GM12878 (cell line): ENCODE data around the gene ANAPC2. TPM values are rescaled to one million over a fixed set of nuclear protein-coding genes. Genes with fewer than 3 reads are reported as not detected.

Source experiments
- ASH2L ChIP-seq: fragments of 300-600, 200-600 bp; sonication (generic); IDR thresholded peaks from 2 replicates; pipeline ENCODE4 v1.6.1; 2017; ENCODE audit warnings: low read depth, mild to moderate bottlenecking, borderline replicate concordance
- CEBPB ChIP-seq, 2 experiments: fragments of 150-350 bp in 1 of 2; IDR thresholded peaks; 2 replicates each; pipeline ENCODE4 v1.6.1; 2012 to 2014; ENCODE audit warnings: low read depth in 2 of 2, low read length in 2 of 2, borderline replicate concordance in 1 of 2, inconsistent platforms in 1 of 2
- CREM ChIP-seq: IDR thresholded peaks from 2 replicates; pipeline ENCODE4 v1.6.1; 2014; ENCODE audit warnings: antibody characterized with exemption, low read depth
- EGR1 ChIP-seq, 2 experiments: IDR thresholded peaks; 1 replicate in 1 of 2; 2 replicates in 1 of 2; pipeline ENCODE4 v1.6.1; 2011 to 2012; ENCODE audit warnings: low read depth in 2 of 2, low read length in 2 of 2, borderline replicate concordance in 1 of 2, mild to moderate bottlenecking in 1 of 2, moderate library complexity in 1 of 2
- FOXM1 ChIP-seq: IDR thresholded peaks from 2 replicates; pipeline ENCODE4 v1.6.1; 2012; ENCODE audit warnings: low read depth, mild to moderate bottlenecking, inconsistent platforms, low read length, moderate library complexity
- GATAD2B ChIP-seq: fragments of 450-650 bp; conservative IDR thresholded peaks from 2 replicates; pipeline ENCODE4 v1.6.1; 2017; ENCODE audit warnings: low read depth, mild to moderate bottlenecking, moderate library complexity
- LARP7 ChIP-seq: fragments of 450-650 bp; IDR thresholded peaks from 2 replicates; pipeline ENCODE4 v1.6.1; 2017; ENCODE audit warnings: mild to moderate bottlenecking
- NBN ChIP-seq: fragments of 450-650 bp; IDR thresholded peaks from 2 replicates; pipeline ENCODE4 v1.6.1; 2016
- NR2C1 ChIP-seq: fragments of 450-650 bp; IDR thresholded peaks from 2 replicates; pipeline ENCODE4 v1.6.1; 2017; ENCODE audit warnings: antibody characterized with exemption, mild to moderate bottlenecking, moderate library complexity
- NR2F1 ChIP-seq: fragments of 450-650 bp; conservative IDR thresholded peaks from 2 replicates; pipeline ENCODE4 v1.6.1; 2017; ENCODE audit warnings: mild to moderate bottlenecking
- PAX5 ChIP-seq: IDR thresholded peaks from 2 replicates; pipeline ENCODE4 v1.6.1; 2011; ENCODE audit warnings: low read depth, low read length, borderline replicate concordance
- RELA ChIP-seq: fragments of 450-650 bp; IDR thresholded peaks from 2 replicates; pipeline ENCODE4 v1.8.0; 2014; ENCODE audit warnings: borderline replicate concordance; ENCODE audit not compliant: partially characterized antibody
- REST ChIP-seq: IDR thresholded peaks from 2 replicates; pipeline ENCODE4 v1.6.1; 2012; ENCODE audit warnings: mild to moderate bottlenecking, low read depth, low read length
- SMAD1 ChIP-seq: fragments of 450-650 bp; IDR thresholded peaks from 2 replicates; pipeline ENCODE4 v1.6.1; 2018; ENCODE audit warnings: mild to moderate bottlenecking, low read depth; ENCODE audit not compliant: partially characterized antibody
- TCF12 ChIP-seq: IDR thresholded peaks from 2 replicates; pipeline ENCODE4 v1.6.1; 2011; ENCODE audit warnings: low read depth, mild to moderate bottlenecking, low read length
- WRNIP1 ChIP-seq: IDR thresholded peaks from 2 replicates; pipeline ENCODE4 v1.6.1; 2011; ENCODE audit warnings: low read depth, low read length, improper control_type of control experiment, borderline replicate concordance
- ZBED1 ChIP-seq: IDR thresholded peaks from 2 replicates; pipeline ENCODE4 v1.6.1; 2016; ENCODE audit warnings: borderline replicate concordance
- ZBTB11 ChIP-seq: fragments of 450-650 bp; formaldehyde crosslinking; IDR thresholded peaks from 2 replicates; pipeline ENCODE4 v1.5.0; 2022; ENCODE audit warnings: mild to moderate bottlenecking, missing genetic modification characterization
- polyA plus RNA-seq, 11 experiments: library from polyadenylated mRNA; depleted of rRNA in 4 of 11; unstranded in 6 of 11; stranded (reverse) in 5 of 11; fragments of >200 nt; fragmentation: Nextera tagmentation in 4 of 11; fragmentation: Illumina TruSeq in 1 of 11; extraction: Ambion mirVana in 4 of 11; extraction: Trizol in 1 of 11; gene quantifications; 1 replicate in 1 of 11; 2 replicates in 10 of 11; pipeline versions ENCODE4 v1.2.1 to v1.2.3, GENCODE V29; 2011 to 2016; ENCODE audit warnings: inconsistent platforms in 2 of 11, missing spikeins in 2 of 11, low read depth in 1 of 11
- total RNA-seq, 4 experiments: library from RNA; depleted of rRNA in 3 of 4; stranded (reverse); fragments of >200 nt in 3 of 4; fragmentation: Illumina TruSeq in 1 of 4; extraction: Trizol in 1 of 4; gene quantifications; 2 replicates each; pipeline versions ENCODE4 v1.2.1 to v1.2.3, GENCODE V29; 2013 to 2021
- TF ChIP-seq, protein P1 (sequence below): fragments of 450-650 bp; IDR thresholded peaks from 2 replicates; pipeline ENCODE4 v1.6.1; 2017; ENCODE audit warnings: borderline replicate concordance
- TF ChIP-seq, protein P2 (sequence below): IDR thresholded peaks from 2 replicates; pipeline ENCODE4 v1.6.1; 2012; ENCODE audit warnings: low read length, inconsistent platforms

ANAPC2 gene
- total and polyA plus RNA-seq, 10 of the 15 experiments (the other 5 are each of a cell fraction or from before 2014, with no cell fraction given), result 0.03 to 65.2 (median 20.5) TPM

- TF ChIP-seq ZBTB11 (CRISPR knock-in tag) (no peak), SMAD1 (no peak), ZBED1 (no peak), NR2F1 (peak; percentile 66), REST (no peak), RELA (peak; percentile 93), GATAD2B (peak; percentile 96), FOXM1 (no peak), NR2C1 (no peak; the same call in 1 of the 2 replicates), EGR1 (IDR thresholded peaks at IDR 0.05; ENCODE audit: borderline replicate concordance in 1 of 2, low read depth in 2 of 2, low read length in 2 of 2) (peak in 1 of 2 experiments; percentile 84; a peak in 2 of 3 replicates), CEBPB (IDR thresholded peaks at IDR 0.05; ENCODE audit: borderline replicate concordance in 1 of 2, low read depth in 2 of 2, low read length in 2 of 2) (no peak), LARP7 (peak; percentile 67; the same call in 1 of the 2 replicates), CREM (peak; percentile 23; the same call in 1 of the 2 replicates), WRNIP1 (no peak), PAX5 (no peak), ASH2L (no peak), TCF12 (peak; percentile 67), NBN (peak; percentile 84)
- TF ChIP-seq, protein P1, sequence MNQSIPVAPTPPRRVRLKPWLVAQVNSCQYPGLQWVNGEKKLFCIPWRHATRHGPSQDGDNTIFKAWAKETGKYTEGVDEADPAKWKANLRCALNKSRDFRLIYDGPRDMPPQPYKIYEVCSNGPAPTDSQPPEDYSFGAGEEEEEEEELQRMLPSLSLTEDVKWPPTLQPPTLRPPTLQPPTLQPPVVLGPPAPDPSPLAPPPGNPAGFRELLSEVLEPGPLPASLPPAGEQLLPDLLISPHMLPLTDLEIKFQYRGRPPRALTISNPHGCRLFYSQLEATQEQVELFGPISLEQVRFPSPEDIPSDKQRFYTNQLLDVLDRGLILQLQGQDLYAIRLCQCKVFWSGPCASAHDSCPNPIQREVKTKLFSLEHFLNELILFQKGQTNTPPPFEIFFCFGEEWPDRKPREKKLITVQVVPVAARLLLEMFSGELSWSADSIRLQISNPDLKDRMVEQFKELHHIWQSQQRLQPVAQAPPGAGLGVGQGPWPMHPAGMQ, result no peak
- TF ChIP-seq, protein P2, sequence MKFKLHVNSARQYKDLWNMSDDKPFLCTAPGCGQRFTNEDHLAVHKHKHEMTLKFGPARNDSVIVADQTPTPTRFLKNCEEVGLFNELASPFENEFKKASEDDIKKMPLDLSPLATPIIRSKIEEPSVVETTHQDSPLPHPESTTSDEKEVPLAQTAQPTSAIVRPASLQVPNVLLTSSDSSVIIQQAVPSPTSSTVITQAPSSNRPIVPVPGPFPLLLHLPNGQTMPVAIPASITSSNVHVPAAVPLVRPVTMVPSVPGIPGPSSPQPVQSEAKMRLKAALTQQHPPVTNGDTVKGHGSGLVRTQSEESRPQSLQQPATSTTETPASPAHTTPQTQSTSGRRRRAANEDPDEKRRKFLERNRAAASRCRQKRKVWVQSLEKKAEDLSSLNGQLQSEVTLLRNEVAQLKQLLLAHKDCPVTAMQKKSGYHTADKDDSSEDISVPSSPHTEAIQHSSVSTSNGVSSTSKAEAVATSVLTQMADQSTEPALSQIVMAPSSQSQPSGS, result no peak
Measured at GRCh38 chr9:137236238-137236935, 48.0 kb upstream of the ANAPC2 start (continued).
